K562 (cell line): ENCODE measurements around the gene USP12. TPM values are rescaled to one million over a fixed set of nuclear protein-coding genes. Genes with fewer than 3 reads are reported as not detected.

Source experiments
- ATAC-seq: fragments of 200-7000 bp; cut with Tn5 transposase; 3 replicates; pipeline ENCODE4 v1.9.1; 2020; ENCODE audit warnings: moderate library complexity
- BruUV-seq: library from RNA; stranded (reverse); fragments of 400-500 nt; replicated peaks from 2 replicates; lab custom pipeline; 2021; lab: Mats Ljungman, UMichigan
- CTCF ChIA-PET: fragments of 300-600 bp; formaldehyde crosslinking; extraction: SDS; loops from one replicate; lab custom pipeline; 2021; ENCODE audit warnings: low intra/inter-chr PET ratio; lab: Yijun Ruan, JAX
- POLR2A ChIA-PET: fragments of 300-600, 350-650 bp; sonication (Branson Sonifier 250); formaldehyde crosslinking; extraction: SDS; loops from one replicate; lab custom pipeline; 2021; ENCODE audit warnings: antibody characterized with exemption, inconsistent platforms; lab: Yijun Ruan, JAX
- DNase-seq, 4 experiments: peaks; one replicate each; pipeline versions ENCODE4 v3.0.0 to v3.0.0-alpha.2; 2011 to 2018; ENCODE audit warnings: low spot score in 3 of 4, mixed read lengths in 3 of 4; ENCODE audit errors: extremely low read depth in 1 of 4
- FAIRE-seq: peaks from 2 replicates; lab custom pipeline; 2011; peaks lifted over from hg19 to GRCh38; lab: Jason Lieb, UNC
- H2AFZ ChIP-seq: 2 replicates; pipeline ENCODE4 v1.6.0; 2011; ENCODE audit warnings: low read depth, low read length, control low read depth, inconsistent platforms
- H3K27ac ChIP-seq: fragments of 200-600 bp; 3 replicates; pipeline ENCODE4 v1.8.0; 2011; ENCODE audit warnings: low read depth, mild to moderate bottlenecking, control low read depth, inconsistent platforms, low read length, moderate library complexity, mixed read lengths; ENCODE audit errors: extremely low read depth
- H3K27me3 ChIP-seq, 2 experiments: fragments of 300-600 bp in 1 of 2; 2 replicates in 1 of 2; 3 replicates in 1 of 2; pipeline versions ENCODE4 v1.6.0 to v1.8.0; 2011; ENCODE audit warnings: inconsistent platforms in 2 of 2, low read length in 2 of 2, mild to moderate bottlenecking in 1 of 2, mixed read lengths in 1 of 2, moderate library complexity in 1 of 2; ENCODE audit not compliant: control insufficient read depth in 2 of 2, insufficient read depth in 2 of 2
- H3K36me3 ChIP-seq: fragments of 300-600 bp; 3 replicates; pipeline ENCODE4 v1.8.0; 2011; ENCODE audit warnings: mild to moderate bottlenecking, low read length, inconsistent platforms; ENCODE audit not compliant: control insufficient read depth, insufficient read depth
- H3K4me1 ChIP-seq, 2 experiments: fragments of 200-600 bp in 1 of 2; replicated peaks in 1 of 2; 2 replicates in 1 of 2; 3 replicates in 1 of 2; pipeline versions ENCODE4 v1.5.1 to v1.8.0; 2011; ENCODE audit warnings: inconsistent platforms in 2 of 2, low read length in 2 of 2, mild to moderate bottlenecking in 1 of 2, mixed read lengths in 1 of 2, moderate library complexity in 1 of 2; ENCODE audit not compliant: control insufficient read depth in 2 of 2, insufficient read depth in 2 of 2
- H3K4me2 ChIP-seq: 2 replicates; pipeline ENCODE4 v1.6.1; 2011; ENCODE audit warnings: low read length, control low read depth, inconsistent platforms, mixed read lengths; ENCODE audit not compliant: insufficient read depth
- H3K4me3 ChIP-seq: fragments of 200-600 bp; sonication (generic), shearing (Covaris generic); 2 replicates; pipeline ENCODE4 v1.5.1; 2016; ENCODE audit warnings: control low read depth, inconsistent platforms
- H3K79me2 ChIP-seq: fragments of 200-600 bp; 3 replicates; pipeline ENCODE4 v1.8.0; 2011; ENCODE audit warnings: low read length, inconsistent platforms; ENCODE audit not compliant: control insufficient read depth, insufficient read depth
- H3K9ac ChIP-seq, 2 experiments: 2 replicates each; pipeline versions ENCODE4 v1.6.0 to v1.6.1; 2011; ENCODE audit warnings: low read depth in 2 of 2, low read length in 2 of 2, control low read depth in 1 of 2, inconsistent platforms in 1 of 2, mild to moderate bottlenecking in 1 of 2, mixed read lengths in 1 of 2; ENCODE audit not compliant: insufficient read depth in 1 of 2
- H3K9me1 ChIP-seq: one replicate; pipeline ENCODE4 v1.6.0; 2011; ENCODE audit warnings: inconsistent platforms, mild to moderate bottlenecking, low read length, moderate library complexity; ENCODE audit not compliant: control insufficient read depth, insufficient read depth
- H3K9me3 ChIP-seq: replicated peaks from 2 replicates; pipeline ENCODE4 v1.5.1; 2011; ENCODE audit warnings: low read depth, low read length, inconsistent platforms; ENCODE audit not compliant: control insufficient read depth, insufficient read depth
- H4K20me1 ChIP-seq: replicated peaks from 2 replicates; pipeline ENCODE4 v1.6.1; 2011; ENCODE audit warnings: low read length, inconsistent platforms, mixed read lengths; ENCODE audit not compliant: control insufficient read depth, insufficient read depth
- ATF3 ChIP-seq, 2 experiments: fragments of 450-650 bp in 1 of 2; sonication (generic) in 1 of 2; formaldehyde crosslinking in 1 of 2; IDR thresholded peaks in 1 of 2; conservative IDR thresholded peaks in 1 of 2; 2 replicates each; pipeline versions ENCODE4 v1.6.1 to v1.8.1; 2016 to 2023; ENCODE audit warnings: mild to moderate bottlenecking in 2 of 2, moderate library complexity in 2 of 2, inconsistent platforms in 1 of 2, missing genetic modification reagents in 1 of 2
- CHD1 ChIP-seq: fragments of 200-600 bp; sonication (generic); IDR thresholded peaks from one replicate; pipeline ENCODE4 v1.6.1; 2012; ENCODE audit warnings: mild to moderate bottlenecking, moderate library complexity, low read length, inconsistent platforms
- ELF2 ChIP-seq: fragments of 250-450 bp; sonication (Bioruptor Pico); IDR thresholded peaks from 2 replicates; pipeline ENCODE4 v1.5.0; 2021; ENCODE audit warnings: mild to moderate bottlenecking
- KDM5B ChIP-seq: fragments of 200-600 bp; sonication (generic); IDR thresholded peaks from 2 replicates; pipeline ENCODE4 v1.6.1; 2012; ENCODE audit warnings: low read depth, mild to moderate bottlenecking, moderate library complexity, low read length, control low read depth, inconsistent platforms; ENCODE audit not compliant: insufficient replicate concordance
- MYBL2 ChIP-seq, 2 experiments: fragments of 450-650 bp in 1 of 2; sonication (generic) in 1 of 2; formaldehyde crosslinking in 1 of 2; IDR thresholded peaks; 2 replicates each; pipeline versions ENCODE4 v1.6.1 to v1.8.1; 2017 to 2022; ENCODE audit warnings: borderline replicate concordance in 1 of 2, inconsistent platforms in 1 of 2, low read depth in 1 of 2, mild to moderate bottlenecking in 1 of 2, missing genetic modification reagents in 1 of 2, moderate library complexity in 1 of 2
- NCOA1 ChIP-seq: fragments of 450-650 bp; IDR thresholded peaks from 2 replicates; pipeline ENCODE4 v1.6.1; 2016; ENCODE audit warnings: low read depth
- NCOA6 ChIP-seq: fragments of 450-650 bp; IDR thresholded peaks from 2 replicates; pipeline ENCODE4 v1.6.1; 2017; ENCODE audit warnings: mild to moderate bottlenecking
- NKRF ChIP-seq: fragments of 450-650 bp; IDR thresholded peaks from 2 replicates; pipeline ENCODE4 v1.6.1; 2016; ENCODE audit warnings: borderline replicate concordance
- PHF8 ChIP-seq: fragments of 200-600 bp; sonication (generic); IDR thresholded peaks from 2 replicates; pipeline ENCODE4 v1.6.1; 2012; ENCODE audit warnings: mixed run types, mild to moderate bottlenecking, inconsistent platforms, low read length, moderate library complexity, borderline replicate concordance
- PHTF2 ChIP-seq: fragments of 250-450 bp; sonication (Bioruptor Pico); IDR thresholded peaks from 2 replicates; pipeline ENCODE4 v1.5.0; 2021; ENCODE audit warnings: mild to moderate bottlenecking
- TFAM ChIP-seq: fragments of 250-450 bp; sonication (Bioruptor Pico); conservative IDR thresholded peaks from 2 replicates; pipeline ENCODE4 v1.5.0; 2021; ENCODE audit warnings: mild to moderate bottlenecking, moderate library complexity
- ZNF23 ChIP-seq: fragments of 250-450 bp; sonication (Bioruptor Pico); IDR thresholded peaks from 2 replicates; pipeline ENCODE4 v1.4.0; 2020; ENCODE audit warnings: mild to moderate bottlenecking
- ZNF316 ChIP-seq: fragments of 450-650 bp; IDR thresholded peaks from 2 replicates; pipeline ENCODE4 v1.6.1; 2016
- WGBS: fragments of 100-300 bp; shearing (Covaris generic); methylation state at CpG from one replicate; pipeline ENCODE4 v1.1.6; 2016; ENCODE audit warnings: low coverage, mixed read lengths; ENCODE audit not compliant: insufficient coverage; ENCODE audit errors: missing lambda C conversion rate; 5-methylcytosine and 5-hydroxymethylcytosine counted together
- in situ Hi-C: fragments of 300-500 bp; cut with MboI; formaldehyde crosslinking; loops from 4 replicates; pipeline ENCODE4 v1.15.0; 2018; ENCODE audit warnings: inconsistent platforms, mixed read lengths
- intact Hi-C: fragments of 100-400 bp; cut with micrococcal nuclease; formaldehyde crosslinking; loops from 2 replicates; pipeline ENCODE4 v1.14.2; 2022
- polyA plus RNA-seq, 8 experiments: library from polyadenylated mRNA; depleted of rRNA in 4 of 8; stranded (reverse) in 5 of 8; unstranded in 3 of 8; fragments of >200 nt; fragmentation: Nextera tagmentation in 2 of 8; fragmentation: Illumina TruSeq in 1 of 8; extraction: Ambion mirVana in 2 of 8; extraction: Trizol in 1 of 8; gene quantifications; 2 replicates each; pipeline versions ENCODE4 v1.2.1 to v1.2.3, GENCODE V29; 2011 to 2014; ENCODE audit warnings: inconsistent platforms in 1 of 8, missing spikeins in 1 of 8
- total RNA-seq, 7 experiments: library from RNA; depleted of rRNA in 6 of 7; stranded (reverse); fragments of >200 nt in 6 of 7; fragmentation: Illumina TruSeq in 2 of 7; extraction: Trizol in 2 of 7; gene quantifications; 2 replicates each; pipeline versions ENCODE4 v1.2.1 to v1.2.3, GENCODE V29; 2011 to 2021; ENCODE audit warnings: low replicate concordance in 1 of 7

The USP12 gene
- total and polyA plus RNA-seq, 9 of the 15 experiments (the other 6 are each of a cell fraction or from before 2014, with no cell fraction given) = 1.8 to 20.5 (median 13.3) TPM

GRCh38 chr13:27034678-27035111 is 136.9 kb downstream of the USP12 start (continued):
- TF ChIP-seq ZNF316 (no peak), TFAM (CRISPR knock-in tag) (no peak)

GRCh38 chr13:27028683-27029480 is 142.7 kb downstream of the USP12 start:
- ChIA-PET POLR2A (no interaction called here), CTCF (no interaction called here)
- Histone ChIP-seq H4K20me1 (no peaks in the 10 kb centered on the region), H3K9ac (no peak overlapping the region), H3K4me1 (peaks cover 0 to 2% of the 10 kb centered on the region in 2 experiments; a peak in 2 of 5 replicates), H3K4me2 (no peak overlapping the region), H3K9me1 (no peaks in the 10 kb centered on the region), H3K4me3 (no peak overlapping the region), H3K27ac (no peak overlapping the region), H3K9me3 (no peaks in the 10 kb centered on the region), H2AFZ (no peak overlapping the region), H3K36me3 (no peaks in the 10 kb centered on the region), H3K27me3 (peaks cover 2 to 12% of the 10 kb centered on the region in 2 experiments), H3K79me2 (no peaks in the 10 kb centered on the region)
- in situ Hi-C loops = no loop called here
- intact Hi-C loops = loop anchor here (10.0 kb wide), 1 partner anchor 96 kb away; no protein-coding TSS in a partner anchor
- 16% methylated on average over 7 of the region's 8 CpGs for WGBS
- BruUV-seq = no TSS peak
- TF ChIP-seq CHD1 (no peak), NCOA1 (no peak), ATF3 (IDR thresholded peaks at IDR 0.05) (no peak), ATF3 (CRISPR knock-in tag; conservative IDR thresholded peaks at IDR 0.05) (no peak), KDM5B (no peak), ELF2 (CRISPR knock-in tag) (no peak), MYBL2 (IDR thresholded peaks at IDR 0.05; ENCODE audit: low read depth) (no peak), MYBL2 (CRISPR knock-in tag; IDR thresholded peaks at IDR 0.05; ENCODE audit: borderline replicate concordance) (no peak), ZNF23 (CRISPR knock-in tag) (no peak), NKRF (no peak), NCOA6 (no peak), PHF8 (no peak), PHTF2 (no peak)
- no peak for ATAC-seq
- DNase-seq = no peak
- FAIRE-seq = peak; percentile 6
